ENCODE results near the gene PKIB. TPM values are rescaled to one million over a fixed set of nuclear protein-coding genes. Genes with fewer than 3 reads are reported as not detected.

Gene PKIB
- total RNA-seq, 1 experiment from 2014 or later: 28.0 TPM

- Histone ChIP-seq H3K9me3 (ENCODE audit: low read length) (no peaks in the 10 kb centered on the region), H3K4me2 (ENCODE audit: low read length) (no peak overlapping the region), H3K27ac (ENCODE audit: low read length) (no peak overlapping the region), H3K36me3 (ENCODE audit: low read depth, low read length) (no peaks in the 10 kb centered on the region), H3F3A (ENCODE audit: low read length, unreplicated experiment) (no peaks in the 10 kb centered on the region), H3K9me2 (replicated peaks; ENCODE audit: low read length) (no peaks in the 10 kb centered on the region), H4K20me1 (ENCODE audit: low read length) (no peaks in the 10 kb centered on the region), H3K4me3 (ENCODE audit: low read length) (no peak overlapping the region), H2AFZ (ENCODE audit: low read length) (no peak overlapping the region), H3K27me3 (ENCODE audit: low read length) (no peaks in the 10 kb centered on the region), H3K79me2 (ENCODE audit: low read length) (no peaks in the 10 kb centered on the region), H3K9ac (ENCODE audit: low read length) (no peak overlapping the region), H3K4me1 (ENCODE audit: insufficient read depth, low read length) (no peaks in the 10 kb centered on the region)
- TF ChIP-seq CTCF (conservative IDR thresholded peaks at IDR 0.05; ENCODE audit: low read depth, low read length): no peak
- TF ChIP-seq EZH2phosphoT487 (IDR thresholded peaks at IDR 0.05; ENCODE audit: borderline replicate concordance, low read length): no peak
- no peak for TF ChIP-seq EZH2 (IDR thresholded peaks at IDR 0.05; ENCODE audit: low read length, unreplicated experiment)
- BruUV-seq (replicated peaks): no TSS peak
- POLR2A ChIA-PET (ENCODE audit: unreplicated experiment): no interaction called here
- no peak for DNase-seq
- CTCF ChIA-PET: no interaction called here
- intact Hi-C loops (cut with micrococcal nuclease): no loop called here
- no peak for ATAC-seq
These were observed 156.1 kb downstream of the PKIB start for GRCh38 chr6:122766256-122766655.

- no peaks in the 10 kb centered on the region for H3K9me3 ChIP-seq (ENCODE audit: low read length)
- no peak overlapping the region for H3K27ac ChIP-seq (ENCODE audit: low read length)
- no peak overlapping the region for H3K9ac ChIP-seq (ENCODE audit: low read length)
- no peaks in the 10 kb centered on the region for H3K36me3 ChIP-seq (ENCODE audit: low read depth, low read length)
- intact Hi-C loops (cut with micrococcal nuclease): loop anchor here (1.0 kb wide), 1 partner anchor 67 kb away; no protein-coding TSS in a partner anchor
- no TSS peak for BruUV-seq (replicated peaks)
- H4K20me1 ChIP-seq (ENCODE audit: low read length): no peaks in the 10 kb centered on the region
- H3F3A ChIP-seq (ENCODE audit: low read length, unreplicated experiment): no peaks in the 10 kb centered on the region
- no peak overlapping the region for H2AFZ ChIP-seq (ENCODE audit: low read length)
- peak; percentile 57 for TF ChIP-seq CTCF (conservative IDR thresholded peaks at IDR 0.05; ENCODE audit: low read depth, low read length)
- no peak for TF ChIP-seq EZH2phosphoT487 (IDR thresholded peaks at IDR 0.05; ENCODE audit: borderline replicate concordance, low read length)
- no peak for TF ChIP-seq EZH2 (IDR thresholded peaks at IDR 0.05; ENCODE audit: low read length, unreplicated experiment)
- no peaks in the 10 kb centered on the region for H3K79me2 ChIP-seq (ENCODE audit: low read length)
- H3K9me2 ChIP-seq (replicated peaks; ENCODE audit: low read length): no peaks in the 10 kb centered on the region
- H3K27me3 ChIP-seq (ENCODE audit: low read length): no peaks in the 10 kb centered on the region
- CTCF ChIA-PET: interaction anchor here (1.2 kb wide), 2 partner anchors 67 to 69 kb away, joined by 6 to 10 read pairs; no protein-coding TSS in a partner anchor
- DNase-seq (peak; percentile 40), ATAC-seq (peak; percentile 78)
- H3K4me2 ChIP-seq (ENCODE audit: low read length): no peak overlapping the region
- no peaks in the 10 kb centered on the region for H3K4me1 ChIP-seq (ENCODE audit: insufficient read depth, low read length)
- POLR2A ChIA-PET (ENCODE audit: unreplicated experiment): no interaction called here
- H3K4me3 ChIP-seq (ENCODE audit: low read length): no peak overlapping the region
These were observed 160.8 kb downstream of the PKIB start for GRCh38 chr6:122770835-122771601.
